ENCODE measurements around the gene STS. TPM values are rescaled to one million over a fixed set of nuclear protein-coding genes. Genes with fewer than 3 reads are reported as not detected.
A peak's percentile ranks its signal among the peaks of the same experiment; 100 is the strongest.
"Not testable (repeated sequence)": the region's sequence is repeated elsewhere in the genome, so short reads cannot be mapped to it uniquely, and the experiment has no call there.

The STS gene
- total RNA-seq, 1 donor from 2014 or later: 3.9 TPM

- Mint-ChIP-seq H3K36me3 (ENCODE audit: low read depth, unreplicated experiment) (no peaks in the 10 kb centered on the region), H3K4me1 (ENCODE audit: low read depth, unreplicated experiment) (no peaks in the 10 kb centered on the region), H3K9me3 (ENCODE audit: unreplicated experiment) (no peaks in the 10 kb centered on the region), H3K27me3 (ENCODE audit: low read depth, unreplicated experiment) (no peaks in the 10 kb centered on the region), H3K27ac (ENCODE audit: unreplicated experiment) (no peak overlapping the region), H3K4me3 (ENCODE audit: unreplicated experiment) (no peak overlapping the region)
- H3K27ac ChIP-seq (ENCODE audit: low read depth, low read length): no peak overlapping the region
- H3K27me3 ChIP-seq (ENCODE audit: insufficient read depth, low read length): no peaks in the 10 kb centered on the region
- no peak overlapping the region for H3K4me3 ChIP-seq (ENCODE audit: insufficient read depth, low read depth, low read length)
- no peak for FAIRE-seq
- DNase-seq (ENCODE audit: low read depth): peak; percentile 25
- no peaks in the 10 kb centered on the region for H3K9me3 ChIP-seq (ENCODE audit: insufficient read depth, low read depth, low read length)
- no peaks in the 10 kb centered on the region for H3K4me1 ChIP-seq (ENCODE audit: insufficient read depth, low read length)
- H2AFZ ChIP-seq (ENCODE audit: low read depth, low read length): no peak overlapping the region
- TF ChIP-seq EZH2 (IDR thresholded peaks at IDR 0.05; ENCODE audit: insufficient read depth, low read length) (no peak), CTCF (IDR thresholded peaks at IDR 0.05; ENCODE audit: insufficient read depth, low read depth, low read length) (no peak)
- H3K79me2 ChIP-seq (ENCODE audit: insufficient read depth, low read length): no peaks in the 10 kb centered on the region
- no peaks in the 10 kb centered on the region for H4K20me1 ChIP-seq (ENCODE audit: insufficient read depth, low read length)
- no peak overlapping the region for H3K4me2 ChIP-seq (ENCODE audit: low read length)
- no peak overlapping the region for H3K9ac ChIP-seq (ENCODE audit: low read length)
- H3K36me3 ChIP-seq (ENCODE audit: insufficient read depth, low read length): no peaks in the 10 kb centered on the region
These were observed 20.9 kb downstream of the STS start for GRCh38 chrX:7168371-7168770.

DNA sequence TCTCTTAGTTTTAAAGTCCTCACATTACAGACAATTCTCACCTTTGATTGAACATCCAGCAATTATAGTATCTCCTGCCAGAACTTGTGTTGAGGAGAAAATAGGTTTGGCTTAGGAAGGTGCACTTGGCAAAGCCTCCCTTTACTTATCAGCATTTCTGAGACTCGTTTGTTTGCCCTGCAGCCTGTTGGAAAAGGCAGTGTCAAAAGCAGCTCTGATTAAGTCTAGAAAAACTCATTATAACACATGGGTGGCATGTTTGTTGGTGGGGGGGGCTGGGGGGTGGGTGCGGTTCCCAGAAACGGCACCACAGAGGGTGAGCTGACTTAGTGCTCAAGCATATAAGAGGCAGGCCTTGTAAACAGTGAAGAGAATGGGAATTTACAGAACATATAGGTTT, 22.1 kb downstream of the STS start:
- H3K4me1 ChIP-seq (ENCODE audit: insufficient read depth, low read length): no peaks in the 10 kb centered on the region
- peak; percentile 95 for FAIRE-seq
- no peak overlapping the region for H3K4me3 Mint-ChIP-seq (ENCODE audit: unreplicated experiment)
- no peak overlapping the region for H3K27ac ChIP-seq (ENCODE audit: low read depth, low read length)
- TF ChIP-seq EZH2 (IDR thresholded peaks at IDR 0.05; ENCODE audit: insufficient read depth, low read length) (no peak), CTCF (IDR thresholded peaks at IDR 0.05; ENCODE audit: insufficient read depth, low read depth, low read length) (no peak)
- H3K9me3 Mint-ChIP-seq (ENCODE audit: unreplicated experiment): peaks cover 2% of the 10 kb centered on the region
- no peak overlapping the region for H3K4me2 ChIP-seq (ENCODE audit: low read length)
- H3K4me1 Mint-ChIP-seq (ENCODE audit: low read depth, unreplicated experiment): no peaks in the 10 kb centered on the region
- DNase-seq (ENCODE audit: low read depth): no peak
- no peaks in the 10 kb centered on the region for H3K27me3 ChIP-seq (ENCODE audit: insufficient read depth, low read length)
- no peaks in the 10 kb centered on the region for H3K79me2 ChIP-seq (ENCODE audit: insufficient read depth, low read length)
- no peak overlapping the region for H3K27ac Mint-ChIP-seq (ENCODE audit: unreplicated experiment)
- H4K20me1 ChIP-seq (ENCODE audit: insufficient read depth, low read length): no peaks in the 10 kb centered on the region
- no peaks in the 10 kb centered on the region for H3K9me3 ChIP-seq (ENCODE audit: insufficient read depth, low read depth, low read length)
- no peak overlapping the region for H2AFZ ChIP-seq (ENCODE audit: low read depth, low read length)
- no peak overlapping the region for H3K4me3 ChIP-seq (ENCODE audit: insufficient read depth, low read depth, low read length)
- H3K9ac ChIP-seq (ENCODE audit: low read length): no peak overlapping the region
- H3K36me3 ChIP-seq (ENCODE audit: insufficient read depth, low read length): no peaks in the 10 kb centered on the region
- no peaks in the 10 kb centered on the region for H3K36me3 Mint-ChIP-seq (ENCODE audit: low read depth, unreplicated experiment)
- H3K27me3 Mint-ChIP-seq (ENCODE audit: low read depth, unreplicated experiment): no peaks in the 10 kb centered on the region

DNA sequence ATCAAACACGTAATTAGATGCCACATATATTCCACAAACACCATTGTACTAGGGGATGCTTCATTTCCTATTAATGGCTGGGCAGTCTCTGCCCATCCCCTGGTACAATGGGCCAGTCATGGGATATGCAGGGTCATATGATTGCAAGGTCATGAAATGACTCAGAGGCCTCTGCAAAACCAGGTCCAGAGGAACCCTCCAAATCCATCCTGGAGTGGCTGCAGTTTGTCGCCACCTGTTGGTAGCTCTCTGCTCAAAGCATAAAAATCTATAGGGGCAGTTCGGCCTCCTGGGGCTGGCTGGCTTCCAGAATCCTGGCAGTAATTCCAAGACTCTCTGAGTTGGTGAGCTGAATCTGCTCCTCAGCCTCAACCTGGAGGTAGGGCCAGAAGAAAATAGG, 23.4 kb downstream of the STS start:
- Mint-ChIP-seq H3K27me3 (ENCODE audit: low read depth, unreplicated experiment) (no peaks in the 10 kb centered on the region), H3K4me1 (ENCODE audit: low read depth, unreplicated experiment) (no peaks in the 10 kb centered on the region), H3K4me3 (ENCODE audit: unreplicated experiment) (no peak overlapping the region), H3K9me3 (ENCODE audit: unreplicated experiment) (peaks cover 2% of the 10 kb centered on the region), H3K36me3 (ENCODE audit: low read depth, unreplicated experiment) (no peaks in the 10 kb centered on the region), H3K27ac (ENCODE audit: unreplicated experiment) (no peak overlapping the region)
- H3K79me2 ChIP-seq (ENCODE audit: insufficient read depth, low read length): no peaks in the 10 kb centered on the region
- H3K27me3 ChIP-seq (ENCODE audit: insufficient read depth, low read length): no peaks in the 10 kb centered on the region
- no peaks in the 10 kb centered on the region for H3K4me1 ChIP-seq (ENCODE audit: insufficient read depth, low read length)
- H3K4me3 ChIP-seq (ENCODE audit: insufficient read depth, low read depth, low read length): no peak overlapping the region
- no peak overlapping the region for H3K9ac ChIP-seq (ENCODE audit: low read length)
- H3K27ac ChIP-seq (ENCODE audit: low read depth, low read length): no peak overlapping the region
- FAIRE-seq (peak; percentile 34), DNase-seq (ENCODE audit: low read depth) (no peak)
- no peaks in the 10 kb centered on the region for H3K36me3 ChIP-seq (ENCODE audit: insufficient read depth, low read length)
- H3K4me2 ChIP-seq (ENCODE audit: low read length): no peak overlapping the region
- TF ChIP-seq CTCF (IDR thresholded peaks at IDR 0.05; ENCODE audit: insufficient read depth, low read depth, low read length) (peak; percentile 12), EZH2 (IDR thresholded peaks at IDR 0.05; ENCODE audit: insufficient read depth, low read length) (no peak)
- H2AFZ ChIP-seq (ENCODE audit: low read depth, low read length): no peak overlapping the region
- no peaks in the 10 kb centered on the region for H3K9me3 ChIP-seq (ENCODE audit: insufficient read depth, low read depth, low read length)
- H4K20me1 ChIP-seq (ENCODE audit: insufficient read depth, low read length): no peaks in the 10 kb centered on the region

GRCh38 chrX:7178859-7179258, 31.3 kb downstream of the STS start:
- not testable (repeated sequence) for H3K4me1 ChIP-seq (ENCODE audit: insufficient read depth, low read length); H3K4me2 ChIP-seq (ENCODE audit: low read length); H3K4me3 ChIP-seq (ENCODE audit: insufficient read depth, low read depth, low read length); H3K9me3 ChIP-seq (ENCODE audit: insufficient read depth, low read depth, low read length); H3K9ac ChIP-seq (ENCODE audit: low read length); H2AFZ ChIP-seq (ENCODE audit: low read depth, low read length); H3K4me1 Mint-ChIP-seq (ENCODE audit: low read depth, unreplicated experiment); H3K27me3 ChIP-seq (ENCODE audit: insufficient read depth, low read length); H3K36me3 ChIP-seq (ENCODE audit: insufficient read depth, low read length); H3K9me3 Mint-ChIP-seq (ENCODE audit: unreplicated experiment); H3K27ac ChIP-seq (ENCODE audit: low read depth, low read length); H3K36me3 Mint-ChIP-seq (ENCODE audit: low read depth, unreplicated experiment); H3K4me3 Mint-ChIP-seq (ENCODE audit: unreplicated experiment); H3K27ac Mint-ChIP-seq (ENCODE audit: unreplicated experiment); H3K79me2 ChIP-seq (ENCODE audit: insufficient read depth, low read length); H3K27me3 Mint-ChIP-seq (ENCODE audit: low read depth, unreplicated experiment); DNase-seq (ENCODE audit: low read depth); FAIRE-seq; H4K20me1 ChIP-seq (ENCODE audit: insufficient read depth, low read length)

Measured in astrocyte (in vitro differentiated cells and primary cell).